ENCODE results near the gene CHI3L1. TPM values are rescaled to one million over a fixed set of nuclear protein-coding genes. Genes with fewer than 3 reads are reported as not detected.

CHI3L1 gene
- total RNA-seq, 1 experiment from 2014 or later, result 5.7 TPM

DNA sequence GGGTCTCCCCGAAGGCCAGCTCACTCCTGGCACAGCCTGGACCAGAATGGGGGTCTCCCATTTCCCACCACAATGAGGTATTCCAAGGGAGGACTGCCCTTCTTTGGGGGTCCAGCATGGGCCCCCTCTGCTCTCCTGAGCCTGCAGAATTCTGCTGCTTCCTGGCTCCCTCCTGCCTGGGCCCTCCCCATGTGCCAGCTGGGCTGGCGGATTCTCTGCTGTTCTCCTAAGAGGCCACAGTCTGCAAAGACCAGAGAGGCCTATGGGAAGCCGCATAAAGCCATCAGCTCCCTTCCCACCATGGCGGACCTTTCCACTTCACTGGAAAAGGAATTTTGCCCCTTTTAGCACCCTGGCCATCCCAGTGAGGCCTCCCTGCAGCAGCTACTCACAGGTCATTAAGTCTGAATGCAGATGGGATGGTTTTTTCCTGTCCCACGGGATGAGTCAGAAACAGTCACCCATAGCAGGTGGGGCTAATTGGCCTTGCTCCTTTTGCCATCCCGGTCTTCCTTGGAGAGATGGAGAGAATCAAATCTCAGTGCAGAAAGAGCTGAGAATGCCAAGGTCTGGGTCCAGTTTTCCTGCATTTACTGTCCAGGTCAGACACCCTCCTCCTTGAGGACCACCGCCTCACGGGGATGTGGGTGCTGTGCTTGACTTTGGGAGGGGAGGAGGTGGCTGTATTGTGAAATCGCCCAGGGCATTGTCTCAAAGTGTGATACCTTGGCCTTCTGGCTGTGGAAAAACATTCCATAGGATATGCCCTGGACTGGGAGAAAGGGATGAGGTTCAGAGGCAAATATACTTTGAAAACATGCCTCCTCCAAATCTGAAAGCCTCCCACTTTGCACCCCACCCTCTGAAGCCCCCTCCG lies 34.1 kb downstream of the CHI3L1 start:
- peak; percentile 85 for DNase-seq (ENCODE audit: low read depth)

- DNase-seq (ENCODE audit: low read depth), result no peak
Observed at GRCh38 chr1:203151362-203152157, 34.9 kb downstream of the CHI3L1 start.

DNA sequence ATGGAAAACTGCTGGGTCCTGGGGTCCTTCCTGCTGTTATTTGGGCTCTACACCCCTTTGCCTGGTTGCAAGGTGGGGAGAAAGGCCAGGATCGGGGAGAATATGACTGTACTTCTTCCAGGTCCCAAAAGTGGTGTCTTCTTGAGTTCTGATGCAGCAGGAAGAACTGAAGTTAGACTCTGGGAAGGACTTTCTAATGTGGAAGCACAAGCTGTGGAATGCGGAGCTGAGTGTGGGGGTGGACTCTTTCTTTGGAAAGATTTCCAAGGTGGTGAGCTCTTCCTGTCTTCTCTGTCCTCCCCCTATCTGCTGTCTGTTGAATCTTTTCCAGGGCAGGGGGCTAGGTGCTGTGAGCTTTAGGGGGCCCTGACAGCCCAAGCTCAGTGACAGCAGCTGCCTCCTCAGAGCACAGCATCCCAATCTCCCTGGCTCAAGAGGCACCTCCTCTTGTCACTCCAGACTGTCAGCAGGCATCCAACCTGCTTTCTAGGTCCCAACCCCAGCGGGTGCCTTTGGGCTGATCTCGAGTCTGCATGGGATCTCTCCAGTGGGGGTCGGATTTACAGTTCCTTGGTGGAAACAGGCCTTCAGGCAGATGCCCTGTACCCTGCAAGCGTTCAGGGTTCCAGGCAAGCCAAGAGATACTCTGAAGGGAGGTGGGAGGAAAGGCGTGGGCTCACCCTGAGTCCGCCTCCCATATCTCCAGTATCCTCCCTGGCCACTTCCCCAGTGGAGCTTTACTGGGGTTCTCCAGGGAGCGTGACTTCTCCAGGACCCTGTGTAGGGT lies 35.8 kb downstream of the CHI3L1 start:
- DNase-seq (ENCODE audit: low read depth), result no peak

- DNase-seq (ENCODE audit: low read depth), result no peak
Observed at GRCh38 chr1:203149188-203149840, 37.2 kb downstream of the CHI3L1 start.

- DNase-seq (ENCODE audit: low read depth), result no peak
Observed at GRCh38 chr1:203148579-203148978, 37.9 kb downstream of the CHI3L1 start.

DNA sequence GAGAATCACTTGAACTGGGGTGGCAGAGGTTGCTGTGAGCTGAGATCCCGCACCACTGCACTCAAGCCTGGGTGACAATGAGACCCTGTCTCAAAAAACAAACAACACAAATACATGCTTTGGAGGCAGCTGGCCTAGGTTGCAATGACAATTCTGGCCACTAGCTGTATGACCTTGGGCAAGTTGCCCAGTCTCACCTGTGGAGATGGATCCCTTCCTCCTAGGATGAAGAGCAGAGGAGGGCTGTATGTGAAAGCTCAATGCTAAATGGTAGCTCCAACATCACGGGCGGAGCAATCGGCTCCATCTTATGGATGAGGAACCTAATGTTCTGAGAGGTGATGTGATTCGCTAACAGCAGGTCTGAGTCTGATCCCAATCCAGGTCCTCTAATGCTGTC lies 38.4 kb downstream of the CHI3L1 start:
- no peak for DNase-seq (ENCODE audit: low read depth)

- no peak for DNase-seq (ENCODE audit: low read depth)
Observed at GRCh38 chr1:203147376-203147775, 39.1 kb downstream of the CHI3L1 start.

DNA sequence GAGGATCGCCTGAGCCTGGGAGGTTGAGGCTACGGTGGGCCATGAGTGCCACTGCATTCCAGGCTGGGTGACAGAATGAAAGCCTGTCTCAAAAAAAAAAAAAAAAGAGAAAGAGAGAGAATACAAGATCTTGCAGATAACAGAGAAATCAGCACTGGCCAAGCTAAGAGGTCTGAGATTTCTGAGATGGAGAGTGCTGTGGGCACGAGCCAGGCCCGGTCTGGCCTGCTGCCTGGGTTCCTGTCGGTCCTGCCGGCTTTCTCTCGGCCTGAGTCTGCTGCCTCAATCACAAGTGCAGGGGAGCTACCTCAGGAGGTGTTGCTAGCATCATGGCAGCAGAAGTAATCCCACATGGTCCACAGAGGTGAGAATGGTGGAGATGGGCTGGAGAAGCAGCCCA lies 40.0 kb downstream of the CHI3L1 start:
- no peak for DNase-seq (ENCODE audit: low read depth)

DNA sequence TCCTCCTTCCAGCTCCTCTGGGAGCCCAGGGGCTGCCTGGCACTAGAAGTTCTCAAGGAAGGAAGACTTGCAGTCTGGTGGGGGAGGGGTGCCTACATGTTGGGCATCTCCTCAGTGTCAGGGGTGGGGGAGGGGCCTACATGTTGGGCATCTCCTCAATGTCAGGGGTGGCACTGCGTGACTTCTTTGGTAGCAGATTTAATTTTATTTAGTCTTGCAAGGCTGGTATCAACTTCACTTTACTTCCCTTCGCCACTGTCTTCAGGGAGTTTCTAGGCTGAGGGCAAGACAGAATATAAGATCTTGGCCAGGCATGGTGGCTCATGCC lies 40.5 kb downstream of the CHI3L1 start:
- DNase-seq (ENCODE audit: low read depth), result no peak

DNA sequence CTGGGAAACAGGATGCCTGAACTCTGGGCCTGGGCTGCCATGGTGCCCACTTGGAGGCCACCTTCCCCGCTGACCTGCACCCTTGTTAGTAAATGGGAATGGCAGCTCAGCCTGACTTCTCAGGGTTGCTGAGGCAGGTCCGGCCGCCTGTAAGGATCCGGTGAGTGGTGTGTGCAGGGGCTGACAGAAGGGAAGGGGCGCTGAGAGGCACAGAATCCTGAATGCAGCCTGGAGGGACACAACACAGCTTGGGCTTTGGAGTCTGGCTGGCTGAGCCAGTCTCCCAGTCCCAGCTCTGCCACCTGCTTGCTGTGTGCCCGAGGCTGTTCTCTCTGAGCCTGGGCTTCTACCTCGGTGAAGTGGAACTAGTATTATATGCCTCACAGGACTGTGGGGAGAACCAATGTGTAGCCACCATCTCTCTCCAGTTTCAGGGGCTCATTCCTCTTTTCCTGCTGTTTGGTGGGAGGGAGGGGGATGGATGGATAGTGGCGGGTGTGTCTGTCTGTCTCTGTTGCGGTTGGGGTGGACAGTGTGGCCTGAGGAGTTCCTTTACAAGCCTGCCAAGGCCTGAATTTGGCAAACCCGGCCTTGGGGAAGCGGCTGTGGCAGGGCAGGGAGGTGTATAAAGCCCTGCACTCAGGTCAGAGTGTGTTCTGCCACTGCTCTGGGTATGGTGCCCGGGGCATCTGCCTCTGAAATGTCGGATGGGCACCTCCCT lies 41.0 kb downstream of the CHI3L1 start:
- DNase-seq (ENCODE audit: low read depth), result no peak

DNA sequence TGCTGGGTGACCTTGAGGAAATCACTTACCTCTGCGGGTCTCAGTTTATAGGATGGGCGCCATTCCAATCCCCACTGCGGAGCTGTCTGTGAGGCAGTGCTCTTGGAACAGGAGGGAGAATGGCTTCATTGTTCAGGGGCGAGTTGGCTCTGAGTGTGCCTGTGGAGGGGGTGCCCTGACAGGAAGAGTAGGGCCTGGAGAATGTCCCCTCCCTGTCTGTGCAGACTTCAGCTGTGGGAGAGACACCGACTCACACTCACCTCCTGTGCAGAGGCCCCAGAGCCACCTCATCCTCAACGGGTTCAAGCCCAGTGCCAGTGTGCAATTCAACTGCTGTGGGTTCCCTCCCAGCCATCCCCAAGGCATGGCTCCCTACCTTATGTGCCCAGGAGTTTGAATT lies 41.8 kb downstream of the CHI3L1 start:
- peak; percentile 88 for DNase-seq (ENCODE audit: low read depth)

DNA sequence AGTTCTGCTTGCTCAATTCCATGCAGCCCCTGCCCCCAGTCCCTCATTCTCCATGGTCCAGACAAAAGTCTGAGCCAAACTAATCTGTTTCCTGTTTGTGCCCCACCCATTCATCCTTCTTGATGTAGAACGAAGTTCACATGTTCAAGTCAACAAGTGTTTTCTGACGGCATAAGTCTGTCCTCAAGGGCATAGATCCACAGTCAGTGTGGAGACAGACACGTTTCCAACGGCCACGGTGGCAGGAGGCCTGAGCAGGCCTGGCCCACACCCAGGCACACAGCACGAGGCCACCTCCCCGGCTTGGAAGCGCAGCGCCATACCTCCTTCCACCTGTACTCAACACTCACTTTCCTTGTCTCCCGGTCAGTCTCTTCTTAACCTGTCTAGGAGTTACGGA lies 42.9 kb downstream of the CHI3L1 start:
- no peak for DNase-seq (ENCODE audit: low read depth)

- DNase-seq (ENCODE audit: low read depth), result no peak
Observed at GRCh38 chr1:203142684-203143408, 43.7 kb downstream of the CHI3L1 start.

DNA sequence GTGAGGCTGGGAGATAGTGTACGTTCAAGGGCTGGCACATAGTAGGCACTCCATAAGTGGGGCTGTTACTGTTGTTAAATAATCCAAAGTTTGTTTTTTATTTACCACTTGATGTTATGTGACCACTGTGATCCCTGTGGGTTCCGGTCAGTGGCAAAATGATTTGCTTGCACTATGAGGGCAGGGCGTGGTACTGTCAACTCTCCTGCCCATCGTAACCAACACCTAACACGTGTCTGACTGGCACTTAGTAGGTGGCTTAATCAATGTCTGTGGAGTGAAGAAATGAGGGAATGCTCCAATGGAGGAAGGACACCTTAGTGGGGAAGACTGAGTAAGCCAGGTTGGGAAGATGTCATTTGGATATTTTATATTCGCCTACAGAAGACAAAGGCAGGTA lies 44.4 kb downstream of the CHI3L1 start:
- DNase-seq (ENCODE audit: low read depth), result no peak

DNA sequence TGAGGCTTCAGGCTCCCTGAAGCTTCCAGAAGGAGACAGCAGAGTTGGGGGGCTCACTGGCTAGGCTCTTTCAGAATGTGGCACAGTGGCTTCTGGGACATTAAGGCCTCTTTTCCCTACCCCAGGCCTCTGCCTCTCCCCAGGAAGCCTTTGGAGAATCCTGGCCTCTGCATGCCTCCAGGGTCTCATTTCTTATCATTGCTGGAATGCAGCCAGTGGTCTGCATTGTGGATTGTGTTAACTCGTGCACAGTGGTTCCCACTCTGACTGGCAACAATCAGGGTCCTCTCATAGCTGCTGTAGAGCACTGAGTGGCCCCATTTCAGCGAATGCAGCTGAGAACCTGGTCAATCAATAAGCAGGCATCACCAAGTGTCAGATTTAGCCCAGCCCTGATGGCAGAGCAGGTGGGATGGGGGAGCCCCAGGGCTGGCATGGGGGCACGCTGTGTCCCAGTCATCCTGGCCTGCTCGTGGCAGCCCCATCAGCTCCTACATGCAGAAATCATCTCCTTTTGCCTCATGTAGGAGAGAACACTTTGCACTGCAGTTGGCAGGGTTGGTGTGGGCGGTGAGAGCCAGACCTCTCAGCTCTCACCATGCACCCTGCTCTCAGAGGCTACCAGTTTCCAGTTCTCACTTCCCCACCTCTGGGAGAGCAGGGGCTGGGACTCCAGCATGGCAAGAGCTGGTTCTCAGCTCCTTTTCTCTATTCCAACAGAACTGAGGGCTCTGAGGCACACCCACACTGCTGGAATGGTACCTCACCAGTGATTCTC lies 45.6 kb downstream of the CHI3L1 start:
- no peak for DNase-seq (ENCODE audit: low read depth)

GRCh38 chr1:203139976-203140475 lies 46.5 kb downstream of the CHI3L1 start:
- no peak for DNase-seq (ENCODE audit: low read depth)

DNA sequence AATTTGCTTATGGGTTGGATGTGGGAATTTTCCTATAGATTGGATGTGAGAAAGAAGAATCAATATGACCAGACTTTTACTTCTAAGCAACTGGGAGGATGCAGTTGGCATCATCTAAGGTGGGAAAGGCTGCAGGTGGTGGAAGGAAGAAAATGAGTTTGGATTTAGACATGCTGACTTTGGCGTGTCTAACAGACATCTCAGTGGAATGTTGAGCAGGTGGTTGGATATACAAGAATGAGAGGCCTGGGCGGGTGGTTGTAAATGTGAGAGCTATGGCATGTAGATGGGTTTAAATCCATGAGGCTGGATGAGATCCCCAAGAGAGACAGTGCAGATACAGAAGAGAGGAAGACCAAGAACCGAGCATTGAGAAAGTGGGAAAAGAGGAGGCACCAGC lies 48.4 kb downstream of the CHI3L1 start:
- no peak for DNase-seq (ENCODE audit: low read depth)

DNA sequence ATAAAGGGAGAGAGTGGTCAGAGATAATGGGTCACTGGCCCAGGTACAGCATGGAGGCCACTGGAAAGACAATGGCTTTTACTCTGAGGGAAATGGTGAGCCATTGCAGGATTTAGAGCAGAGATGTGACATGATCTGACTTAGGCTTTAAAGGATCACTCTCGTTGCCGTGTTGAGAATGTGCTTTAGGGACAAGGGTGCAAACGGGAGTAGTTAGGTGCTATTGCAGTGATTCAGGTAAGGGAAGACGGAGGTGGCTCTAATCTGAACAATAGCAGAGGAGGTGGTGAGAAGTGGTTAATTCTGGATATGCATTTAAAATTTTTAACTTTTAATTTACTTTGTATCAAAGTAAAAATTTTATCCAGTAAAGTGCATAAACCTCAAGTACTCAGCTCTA lies 49.2 kb downstream of the CHI3L1 start:
- DNase-seq (ENCODE audit: low read depth), result no peak

- DNase-seq (ENCODE audit: low read depth), result no peak
Observed at GRCh38 chr1:203136409-203137042, 50.0 kb downstream of the CHI3L1 start.

Data from HT1080 (cell line).